Colonic mucosa (tissue), 4 donors: ENCODE data around the gene RDH8. TPM values are rescaled to one million over a fixed set of nuclear protein-coding genes. Genes with fewer than 3 reads are reported as not detected.

ENCODE experiments used
- DNase-seq: peaks from one replicate; pipeline ENCODE4 v3.0.0-alpha.2; 2020
- H3K27ac ChIP-seq: fragments of 200-600 bp; one replicate; pipeline ENCODE4 v1.8.0; 2021
- H3K27me3 ChIP-seq: fragments of 200-600 bp; one replicate; pipeline ENCODE4 v1.8.0; 2021
- H3K36me3 ChIP-seq: fragments of 200-600 bp; one replicate; pipeline ENCODE4 v1.8.0; 2021
- H3K4me1 ChIP-seq: fragments of 200-600 bp; one replicate; pipeline ENCODE4 v1.8.0; 2021; ENCODE audit warnings: mild to moderate bottlenecking
- H3K4me3 ChIP-seq: fragments of 200-600 bp; one replicate; pipeline ENCODE4 v1.8.0; 2021
- H3K9ac ChIP-seq, 2 donors: one replicate each; pipeline ENCODE4 v1.7.0; 2013; ENCODE audit warnings: control low read depth in 2 of 2, low read depth in 2 of 2, low read length in 2 of 2
- H3K9me3 ChIP-seq: fragments of 200-600 bp; one replicate; pipeline ENCODE4 v1.8.0; 2021
- intact Hi-C: fragments of 100-400 bp; cut with DNase I; formaldehyde crosslinking; loops from one replicate; pipeline ENCODE4 v1.14.1; 2022
- total RNA-seq, 2 donors: library from RNA; stranded (reverse); fragmentation: NEBNext Ultra II Directional in 1 of 2; extraction: Animal tissue kit (Norgen Biotek cat#: 25700) in 1 of 2; gene quantifications; one replicate each; pipeline ENCODE4 v1.2.1, GENCODE V29; 2021
- TF ChIP-seq, protein P1 (sequence below): fragments of 200-600 bp; IDR thresholded peaks from one replicate; pipeline ENCODE4 v1.8.0; 2022; ENCODE audit warnings: antibody characterized with exemption, mild to moderate bottlenecking
- donor health status: healthy.
- donor health status: DM: no; HTN: no; CAD: no.
- donor health status: DM: no; HTN: no; CAD: no.

The RDH8 gene
- total RNA-seq, 2 donors from 2014 or later: 0.24 TPM; not detected in 1

- Histone ChIP-seq H3K36me3 (no peaks in the 10 kb centered on the region), H3K9ac (no peak overlapping the region), H3K4me1 (no peaks in the 10 kb centered on the region), H3K27me3 (no peaks in the 10 kb centered on the region), H3K9me3 (no peaks in the 10 kb centered on the region), H3K27ac (no peak overlapping the region), H3K4me3 (no peak overlapping the region)
- TF ChIP-seq, protein P1, sequence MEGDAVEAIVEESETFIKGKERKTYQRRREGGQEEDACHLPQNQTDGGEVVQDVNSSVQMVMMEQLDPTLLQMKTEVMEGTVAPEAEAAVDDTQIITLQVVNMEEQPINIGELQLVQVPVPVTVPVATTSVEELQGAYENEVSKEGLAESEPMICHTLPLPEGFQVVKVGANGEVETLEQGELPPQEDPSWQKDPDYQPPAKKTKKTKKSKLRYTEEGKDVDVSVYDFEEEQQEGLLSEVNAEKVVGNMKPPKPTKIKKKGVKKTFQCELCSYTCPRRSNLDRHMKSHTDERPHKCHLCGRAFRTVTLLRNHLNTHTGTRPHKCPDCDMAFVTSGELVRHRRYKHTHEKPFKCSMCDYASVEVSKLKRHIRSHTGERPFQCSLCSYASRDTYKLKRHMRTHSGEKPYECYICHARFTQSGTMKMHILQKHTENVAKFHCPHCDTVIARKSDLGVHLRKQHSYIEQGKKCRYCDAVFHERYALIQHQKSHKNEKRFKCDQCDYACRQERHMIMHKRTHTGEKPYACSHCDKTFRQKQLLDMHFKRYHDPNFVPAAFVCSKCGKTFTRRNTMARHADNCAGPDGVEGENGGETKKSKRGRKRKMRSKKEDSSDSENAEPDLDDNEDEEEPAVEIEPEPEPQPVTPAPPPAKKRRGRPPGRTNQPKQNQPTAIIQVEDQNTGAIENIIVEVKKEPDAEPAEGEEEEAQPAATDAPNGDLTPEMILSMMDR: no peak
- intact Hi-C loops: loop anchor here (2.0 kb wide), 1 partner anchor 92 kb away; no protein-coding TSS in a partner anchor
- no peak for DNase-seq
These were observed 13.5 kb downstream of the RDH8 start for GRCh38 chr19:10026744-10027143.

GRCh38 chr19:10027158-10027997 lies 14.1 kb downstream of the RDH8 start:
- Histone ChIP-seq H3K9ac (peak overlapping the region in 1 of 2 donors; percentile 12), H3K27me3 (no peaks in the 10 kb centered on the region), H3K4me1 (no peaks in the 10 kb centered on the region), H3K9me3 (no peaks in the 10 kb centered on the region), H3K27ac (no peak overlapping the region), H3K4me3 (no peak overlapping the region), H3K36me3 (no peaks in the 10 kb centered on the region)
- DNase-seq: peak; percentile 96
- TF ChIP-seq, protein P1: peak; percentile 90
- intact Hi-C loops: loop anchor here (2.0 kb wide), 1 partner anchor 93 kb away; no protein-coding TSS in a partner anchor

- no peak overlapping the region for H3K4me3 ChIP-seq
- DNase-seq: no peak
- TF ChIP-seq, protein P1: no peak
- no peaks in the 10 kb centered on the region for H3K27me3 ChIP-seq
- intact Hi-C loops: no loop called here
- no peaks in the 10 kb centered on the region for H3K9me3 ChIP-seq
- H3K9ac ChIP-seq: no peak overlapping the region
- H3K27ac ChIP-seq: no peak overlapping the region
- no peaks in the 10 kb centered on the region for H3K36me3 ChIP-seq
- no peaks in the 10 kb centered on the region for H3K4me1 ChIP-seq
These were observed 20.3 kb downstream of the RDH8 start for GRCh38 chr19:10033614-10034013.

- no peaks in the 10 kb centered on the region for H3K36me3 ChIP-seq
- H3K27me3 ChIP-seq: no peaks in the 10 kb centered on the region
- peak; percentile 38 for DNase-seq
- intact Hi-C loops: no loop called here
- no peak overlapping the region for H3K4me3 ChIP-seq
- H3K4me1 ChIP-seq: no peaks in the 10 kb centered on the region
- TF ChIP-seq, protein P1: no peak
- H3K27ac ChIP-seq: no peak overlapping the region
- H3K9ac ChIP-seq: no peak overlapping the region
- no peaks in the 10 kb centered on the region for H3K9me3 ChIP-seq
These were observed 23.4 kb downstream of the RDH8 start for GRCh38 chr19:10036601-10037071.

DNA sequence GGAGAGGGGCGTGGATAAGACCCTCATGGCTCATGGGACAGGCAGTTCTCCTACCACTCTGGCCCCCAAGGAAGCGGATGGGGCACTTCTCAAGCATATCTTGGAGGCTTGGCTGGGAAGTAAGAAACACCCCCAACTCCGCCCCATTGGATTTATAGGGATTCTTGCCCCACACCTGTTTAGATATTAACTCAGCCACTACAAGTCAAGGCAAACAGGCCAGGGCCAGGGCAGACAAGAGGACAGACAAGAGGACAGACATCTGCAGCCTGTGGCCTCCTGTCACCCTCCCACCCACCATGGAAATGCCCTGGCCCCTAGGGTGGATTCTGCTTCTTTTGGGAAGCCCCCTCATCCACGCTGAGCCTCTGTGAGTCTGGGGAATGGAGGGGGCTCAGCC lies 24.1 kb downstream of the RDH8 start:
- Histone ChIP-seq H3K27ac (no peak overlapping the region), H3K4me1 (no peaks in the 10 kb centered on the region), H3K9me3 (no peaks in the 10 kb centered on the region), H3K36me3 (no peaks in the 10 kb centered on the region), H3K4me3 (no peak overlapping the region), H3K27me3 (no peaks in the 10 kb centered on the region), H3K9ac (no peak overlapping the region)
- TF ChIP-seq, protein P1: no peak
- intact Hi-C loops: no loop called here
- peak; percentile 64 for DNase-seq
